ENCODE data around the gene GREB1L. TPM values are rescaled to one million over a fixed set of nuclear protein-coding genes. Genes with fewer than 3 reads are reported as not detected.

Gene GREB1L
- total RNA-seq, 5 donors from 2014 or later (not counting 1 experiment from before 2014, with no cell fraction given), result 0.09 TPM; not detected in 4

DNA sequence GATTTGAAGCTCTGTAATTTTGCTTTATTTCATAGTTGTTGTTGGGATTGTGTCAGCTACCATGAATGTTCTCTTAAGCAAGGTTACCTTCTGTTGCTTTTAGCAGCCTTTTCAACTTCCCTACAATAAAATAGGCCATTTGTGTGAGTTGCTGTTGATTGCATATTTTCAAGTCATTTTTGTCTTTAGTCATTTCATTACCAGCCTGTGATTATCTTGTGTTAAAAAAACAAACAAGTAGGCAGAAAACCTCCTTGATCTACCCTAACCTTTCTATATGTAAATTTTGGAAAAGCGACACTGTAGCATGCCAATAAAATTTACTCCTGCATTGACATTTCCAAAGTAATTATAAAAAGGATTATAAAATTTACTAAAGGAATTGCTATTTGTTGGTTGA is 19.3 kb downstream of the GREB1L start:
- Mint-ChIP-seq H3K27ac (no peak overlapping the region), H3K9me3 (no peaks in the 10 kb centered on the region), H3K4me3 (no peak overlapping the region), H3K36me3 (no peaks in the 10 kb centered on the region), H3K27me3 (peaks cover 7 to 10% of the 10 kb centered on the region in 2 donors), H3K4me1 (no peaks in the 10 kb centered on the region)
- Histone ChIP-seq H3K27me3 (replicated peaks in 1 of 2; ENCODE audit: control insufficient read depth in 2 of 2, extremely low read depth in 1 of 2, insufficient read depth in 2 of 2, low read length in 1 of 2) (peaks cover 0 to 3% of the 10 kb centered on the region in 2 experiments), H3K27ac (ENCODE audit: low read length) (no peak overlapping the region), H3K9me3 (no peaks in the 10 kb centered on the region), H3K4me3 (ENCODE audit: control insufficient read depth in 1 of 2, extremely low read depth in 1 of 2, low read length in 1 of 2) (no peak overlapping the region), H3K4me1 (ENCODE audit: control insufficient read depth in 1 of 2, extremely low read depth in 1 of 2, insufficient read depth in 2 of 2, low read length in 2 of 2) (no peaks in the 10 kb centered on the region), H3K36me3 (ENCODE audit: control insufficient read depth in 2 of 2, extremely low read depth in 1 of 2, insufficient read depth in 1 of 2, low read length in 1 of 2) (no peaks in the 10 kb centered on the region)
- CTCF ChIA-PET, result interaction anchor here in 1 of 2 donors (0.6 kb wide), 1 partner anchor 859 kb away, joined by 5 read pairs; no protein-coding TSS in a partner anchor
- DNase-seq (no peak), ATAC-seq (replicated peaks in 1 of 4) (no peak)
- WGBS (ENCODE audit: insufficient coverage), result no CpG with 5 or more reads among the region's 1 CpG
- POLR2A ChIA-PET, result no interaction called here

DNA sequence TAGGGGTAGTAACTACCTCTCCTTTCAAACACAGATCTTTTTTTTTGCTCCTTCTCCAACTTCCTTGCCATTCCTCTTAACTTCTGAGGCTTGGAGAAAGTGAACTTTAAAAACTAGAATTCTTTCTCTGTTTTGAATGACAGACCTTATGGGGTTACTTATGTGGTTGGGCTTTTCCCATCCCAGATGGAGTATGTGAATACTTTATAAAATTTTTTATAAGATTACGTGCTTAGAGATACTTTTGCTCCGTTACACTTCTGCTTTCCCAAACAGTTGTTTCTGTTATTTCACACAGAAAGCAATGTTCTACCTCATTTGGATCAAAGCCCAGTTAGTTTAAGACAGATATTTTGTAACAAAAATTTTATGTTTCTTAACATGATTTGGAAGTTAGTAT is 20.2 kb downstream of the GREB1L start:
- no peak for ATAC-seq (replicated peaks in 1 of 4)
- Mint-ChIP-seq H3K27me3 (peaks cover 7 to 10% of the 10 kb centered on the region in 2 donors), H3K9me3 (no peaks in the 10 kb centered on the region), H3K27ac (no peak overlapping the region), H3K36me3 (no peaks in the 10 kb centered on the region), H3K4me3 (no peak overlapping the region), H3K4me1 (no peaks in the 10 kb centered on the region)
- Histone ChIP-seq H3K36me3 (ENCODE audit: control insufficient read depth in 2 of 2, extremely low read depth in 1 of 2, insufficient read depth in 1 of 2, low read length in 1 of 2) (no peaks in the 10 kb centered on the region), H3K4me1 (ENCODE audit: control insufficient read depth in 1 of 2, extremely low read depth in 1 of 2, insufficient read depth in 2 of 2, low read length in 2 of 2) (no peaks in the 10 kb centered on the region), H3K4me3 (ENCODE audit: control insufficient read depth in 1 of 2, extremely low read depth in 1 of 2, low read length in 1 of 2) (no peak overlapping the region), H3K27me3 (replicated peaks in 1 of 2; ENCODE audit: control insufficient read depth in 2 of 2, extremely low read depth in 1 of 2, insufficient read depth in 2 of 2, low read length in 1 of 2) (peaks cover 0 to 3% of the 10 kb centered on the region in 2 experiments), H3K9me3 (no peaks in the 10 kb centered on the region), H3K27ac (ENCODE audit: low read length) (no peak overlapping the region)
- POLR2A ChIA-PET, result no interaction called here
- WGBS (ENCODE audit: insufficient coverage), result no CpG with 5 or more reads among the region's 2 CpGs
- CTCF ChIA-PET, result no interaction called here
- DNase-seq, result no peak

DNA sequence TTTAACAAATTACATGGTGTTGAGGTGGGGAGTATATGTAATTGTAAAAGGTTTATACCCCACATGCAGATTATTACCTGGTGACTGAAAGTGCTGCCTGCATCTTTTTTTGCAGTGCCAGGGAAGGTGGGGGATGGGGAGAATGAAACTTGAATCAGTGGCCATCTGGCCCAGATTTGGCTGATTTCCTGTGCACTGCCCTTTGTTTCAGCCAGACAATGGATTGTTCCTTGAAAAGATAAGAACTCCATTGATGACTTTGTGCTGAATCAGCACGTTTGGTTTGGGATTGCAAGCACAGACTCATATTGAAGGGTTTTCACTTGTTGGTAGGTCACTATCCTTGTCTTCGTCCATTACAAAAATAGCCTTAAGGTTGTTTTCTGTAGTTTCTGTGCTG is 20.9 kb downstream of the GREB1L start:
- H3K36me3 Mint-ChIP-seq, result no peaks in the 10 kb centered on the region

DNA sequence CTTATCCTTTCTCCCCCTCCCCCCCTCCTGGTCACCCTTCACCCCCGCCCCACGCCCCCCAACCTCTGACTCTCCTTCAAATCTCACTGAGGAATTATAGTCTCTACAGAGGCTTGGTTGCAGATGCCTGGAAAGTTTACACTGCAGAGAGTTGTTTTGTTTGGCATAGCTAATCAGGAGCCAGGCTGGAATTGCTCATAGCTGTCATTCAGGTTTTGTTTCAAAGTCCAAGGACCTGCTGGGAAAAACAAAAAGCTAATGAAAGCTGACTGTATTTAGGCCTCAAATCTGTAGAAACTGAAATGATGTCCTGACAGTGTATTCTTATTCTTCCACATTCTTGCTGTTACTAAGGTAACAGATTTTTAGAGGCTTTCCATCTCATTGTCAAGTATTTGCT is 22.6 kb downstream of the GREB1L start:
- peaks cover 6 to 12% of the 10 kb centered on the region in 2 donors for H3K27me3 Mint-ChIP-seq
- WGBS (ENCODE audit: insufficient coverage), result no CpG with 5 or more reads among the region's 2 CpGs

More for the DNA sequence above, 20.9 kb downstream of the GREB1L start:
- H3K27ac Mint-ChIP-seq, result no peak overlapping the region
- H3K4me3 Mint-ChIP-seq, result no peak overlapping the region
- ChIA-PET CTCF (no interaction called here), POLR2A (no interaction called here)
- no peak overlapping the region for H3K4me3 ChIP-seq (ENCODE audit: control insufficient read depth in 1 of 2, extremely low read depth in 1 of 2, low read length in 1 of 2)
- H3K27me3 ChIP-seq (replicated peaks in 1 of 2; ENCODE audit: control insufficient read depth in 2 of 2, extremely low read depth in 1 of 2, insufficient read depth in 2 of 2, low read length in 1 of 2), result peaks cover 0 to 3% of the 10 kb centered on the region in 2 experiments
- H3K9me3 Mint-ChIP-seq, result no peaks in the 10 kb centered on the region
- H3K9me3 ChIP-seq, result no peaks in the 10 kb centered on the region
- no peak for ATAC-seq (replicated peaks in 1 of 4)
- peaks cover 6 to 12% of the 10 kb centered on the region in 2 donors for H3K27me3 Mint-ChIP-seq
- DNase-seq, result no peak
- no peaks in the 10 kb centered on the region for H3K4me1 ChIP-seq (ENCODE audit: control insufficient read depth in 1 of 2, extremely low read depth in 1 of 2, insufficient read depth in 2 of 2, low read length in 2 of 2)
- H3K27ac ChIP-seq (ENCODE audit: low read length), result no peak overlapping the region
- no CpG with 5 or more reads among the region's 2 CpGs for WGBS (ENCODE audit: insufficient coverage)
- H3K36me3 ChIP-seq (ENCODE audit: control insufficient read depth in 2 of 2, extremely low read depth in 1 of 2, insufficient read depth in 1 of 2, low read length in 1 of 2), result no peaks in the 10 kb centered on the region
- no peaks in the 10 kb centered on the region for H3K4me1 Mint-ChIP-seq

DNA sequence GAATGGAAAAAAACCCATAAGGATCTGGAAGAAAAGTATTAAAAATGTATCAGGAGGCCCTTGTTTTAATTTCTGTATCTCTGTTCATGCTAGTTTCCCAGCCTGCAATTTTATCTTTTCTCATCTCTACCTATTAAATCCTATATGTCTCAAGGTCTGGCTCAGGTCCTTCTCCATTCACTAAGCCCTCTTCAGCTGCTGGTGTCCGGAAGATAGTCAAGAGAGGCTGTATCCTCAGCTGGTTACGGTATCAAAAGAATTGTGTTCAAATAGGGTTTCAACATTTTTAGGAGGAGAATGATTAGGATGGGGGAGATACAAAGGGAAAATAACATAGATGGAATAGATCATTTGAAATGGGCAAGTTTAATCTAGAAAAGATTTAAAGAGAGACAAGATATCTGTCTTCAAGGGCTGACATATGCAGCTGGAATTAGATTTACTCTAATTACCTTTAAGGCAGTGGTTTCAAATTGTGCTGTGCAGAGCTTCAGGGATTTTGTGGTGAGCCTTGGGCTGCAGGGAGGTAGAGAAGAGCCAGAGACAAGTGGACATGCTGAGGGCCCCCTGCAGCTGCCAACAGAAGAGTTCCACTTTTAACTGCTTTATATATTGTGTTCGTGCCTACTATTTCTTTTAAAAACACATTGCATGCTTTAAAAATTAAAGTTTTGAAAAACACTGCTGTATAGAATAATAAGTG is 24.1 kb downstream of the GREB1L start:
- peaks cover 6 to 12% of the 10 kb centered on the region in 2 donors for H3K27me3 Mint-ChIP-seq
- H3K36me3 Mint-ChIP-seq, result no peaks in the 10 kb centered on the region
- ChIA-PET POLR2A (no interaction called here), CTCF (no interaction called here)
- no peak overlapping the region for H3K4me3 ChIP-seq (ENCODE audit: control insufficient read depth in 1 of 2, extremely low read depth in 1 of 2, low read length in 1 of 2)
- no peak overlapping the region for H3K27ac Mint-ChIP-seq
- H3K4me3 Mint-ChIP-seq, result no peak overlapping the region
- no peaks in the 10 kb centered on the region for H3K9me3 ChIP-seq
- no peaks in the 10 kb centered on the region for H3K4me1 ChIP-seq (ENCODE audit: control insufficient read depth in 1 of 2, extremely low read depth in 1 of 2, insufficient read depth in 2 of 2, low read length in 2 of 2)
- no peak for DNase-seq
- peaks cover 0 to 2% of the 10 kb centered on the region in 2 experiments for H3K27me3 ChIP-seq (replicated peaks in 1 of 2; ENCODE audit: control insufficient read depth in 2 of 2, extremely low read depth in 1 of 2, insufficient read depth in 2 of 2, low read length in 1 of 2)
- H3K9me3 Mint-ChIP-seq, result no peaks in the 10 kb centered on the region
- no CpG with 5 or more reads among the region's 3 CpGs for WGBS (ENCODE audit: insufficient coverage)
- H3K4me1 Mint-ChIP-seq, result no peaks in the 10 kb centered on the region
- no peaks in the 10 kb centered on the region for H3K36me3 ChIP-seq (ENCODE audit: control insufficient read depth in 2 of 2, extremely low read depth in 1 of 2, insufficient read depth in 1 of 2, low read length in 1 of 2)
- no peak overlapping the region for H3K27ac ChIP-seq (ENCODE audit: low read length)
- ATAC-seq (replicated peaks in 1 of 4), result no peak

More for the DNA sequence above, 22.6 kb downstream of the GREB1L start:
- H3K36me3 Mint-ChIP-seq, result no peaks in the 10 kb centered on the region
- DNase-seq (no peak), ATAC-seq (replicated peaks in 1 of 4) (no peak)
- H3K36me3 ChIP-seq (ENCODE audit: control insufficient read depth in 2 of 2, extremely low read depth in 1 of 2, insufficient read depth in 1 of 2, low read length in 1 of 2), result no peaks in the 10 kb centered on the region
- H3K4me1 Mint-ChIP-seq, result no peaks in the 10 kb centered on the region
- ChIA-PET CTCF (no interaction called here), POLR2A (no interaction called here)
- no peaks in the 10 kb centered on the region for H3K9me3 ChIP-seq
- H3K4me3 ChIP-seq (ENCODE audit: control insufficient read depth in 1 of 2, extremely low read depth in 1 of 2, low read length in 1 of 2), result no peak overlapping the region
- no peak overlapping the region for H3K27ac ChIP-seq (ENCODE audit: low read length)
- peaks cover 0 to 2% of the 10 kb centered on the region in 2 experiments for H3K27me3 ChIP-seq (replicated peaks in 1 of 2; ENCODE audit: control insufficient read depth in 2 of 2, extremely low read depth in 1 of 2, insufficient read depth in 2 of 2, low read length in 1 of 2)
- H3K4me1 ChIP-seq (ENCODE audit: control insufficient read depth in 1 of 2, extremely low read depth in 1 of 2, insufficient read depth in 2 of 2, low read length in 2 of 2), result no peaks in the 10 kb centered on the region
- H3K9me3 Mint-ChIP-seq, result no peaks in the 10 kb centered on the region
- H3K27ac Mint-ChIP-seq, result no peak overlapping the region
- H3K4me3 Mint-ChIP-seq, result no peak overlapping the region

DNA sequence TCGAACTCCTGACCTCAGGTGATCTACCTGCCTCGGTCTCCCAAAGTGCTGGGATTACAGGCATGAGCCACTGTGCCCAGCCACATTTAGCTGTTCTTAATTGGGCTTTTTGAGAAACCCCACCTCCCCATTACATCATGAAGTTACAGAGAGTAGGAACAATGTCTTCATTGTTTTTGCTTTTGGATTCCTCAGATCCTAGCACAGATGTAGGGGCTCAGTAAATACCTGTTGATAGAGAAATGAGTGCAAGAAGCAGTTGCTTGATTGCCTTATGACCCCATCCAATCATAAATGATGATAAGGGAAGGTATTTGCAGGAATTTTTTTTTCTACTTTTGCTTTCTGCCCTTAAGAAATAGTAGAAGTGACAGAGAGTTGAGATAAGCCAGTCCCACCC is 25.4 kb downstream of the GREB1L start:
- no peaks in the 10 kb centered on the region for H3K36me3 Mint-ChIP-seq
- ChIA-PET POLR2A (no interaction called here), CTCF (no interaction called here)
- H3K4me3 Mint-ChIP-seq, result no peak overlapping the region
- H3K36me3 ChIP-seq (ENCODE audit: control insufficient read depth in 2 of 2, extremely low read depth in 1 of 2, insufficient read depth in 1 of 2, low read length in 1 of 2), result no peaks in the 10 kb centered on the region
- no peak overlapping the region for H3K27ac Mint-ChIP-seq
- peaks cover 0 to 2% of the 10 kb centered on the region in 2 experiments for H3K27me3 ChIP-seq (replicated peaks in 1 of 2; ENCODE audit: control insufficient read depth in 2 of 2, extremely low read depth in 1 of 2, insufficient read depth in 2 of 2, low read length in 1 of 2)
- DNase-seq (no peak), ATAC-seq (replicated peaks in 1 of 4) (no peak)
- peaks cover 6 to 12% of the 10 kb centered on the region in 2 donors for H3K27me3 Mint-ChIP-seq
- H3K4me1 Mint-ChIP-seq, result no peaks in the 10 kb centered on the region
- H3K9me3 ChIP-seq, result no peaks in the 10 kb centered on the region
- no peaks in the 10 kb centered on the region for H3K4me1 ChIP-seq (ENCODE audit: control insufficient read depth in 1 of 2, extremely low read depth in 1 of 2, insufficient read depth in 2 of 2, low read length in 2 of 2)
- no peak overlapping the region for H3K4me3 ChIP-seq (ENCODE audit: control insufficient read depth in 1 of 2, extremely low read depth in 1 of 2, low read length in 1 of 2)
- WGBS (ENCODE audit: insufficient coverage), result 51% methylated on average over 2 of the region's 2 CpGs
- no peaks in the 10 kb centered on the region for H3K9me3 Mint-ChIP-seq
- no peak overlapping the region for H3K27ac ChIP-seq (ENCODE audit: low read length)

Measured in T-cell (primary cell).